ENCODE results near the gene SCGB2B2.

Gene SCGB2B2

GRCh38 chr19:34664168-34664567 lies 12.8 kb downstream of the SCGB2B2 start:
- no peak overlapping the region for H3K27ac ChIP-seq (ENCODE audit: low read depth, low read length)
- peak overlapping the region in 1 of 5 donors; percentile 19 for H3K9ac ChIP-seq (ENCODE audit: low read length in 5 of 5)
- H3K4me3 ChIP-seq (ENCODE audit: low read depth in 1 of 5, low read length in 5 of 5): no peak overlapping the region
- H3K4me1 ChIP-seq (ENCODE audit: control insufficient read depth in 5 of 5, insufficient read depth in 5 of 5, low read length in 5 of 5): peaks cover 0 to 21% (median 14%) of the 10 kb centered on the region in 5 donors
- H3K27me3 ChIP-seq (ENCODE audit: control insufficient read depth in 5 of 5, insufficient read depth in 4 of 5, low read length in 5 of 5): no peaks in the 10 kb centered on the region
- H3K36me3 ChIP-seq (ENCODE audit: control insufficient read depth in 5 of 5, insufficient read depth in 5 of 5, low read length in 5 of 5): no peaks in the 10 kb centered on the region
- H3K9me3 ChIP-seq (ENCODE audit: control insufficient read depth in 5 of 5, low read length in 5 of 5): no peaks in the 10 kb centered on the region

GRCh38 chr19:34662919-34663318 lies 14.0 kb downstream of the SCGB2B2 start:
- no peak overlapping the region for H3K27ac ChIP-seq (ENCODE audit: low read depth, low read length)
- H3K4me1 ChIP-seq (ENCODE audit: control insufficient read depth in 5 of 5, insufficient read depth in 5 of 5, low read length in 5 of 5): peaks cover 0 to 20% (median 14%) of the 10 kb centered on the region in 5 donors

GRCh38 chr19:34661357-34661756 lies 15.6 kb downstream of the SCGB2B2 start:
- Histone ChIP-seq H3K4me1 (ENCODE audit: control insufficient read depth in 5 of 5, insufficient read depth in 5 of 5, low read length in 5 of 5) (peaks cover 0 to 10% (median 4%) of the 10 kb centered on the region in 5 donors), H3K9ac (ENCODE audit: low read length in 5 of 5) (peak overlapping the region in 1 of 5 donors; percentile 28), H3K4me3 (ENCODE audit: low read depth in 1 of 5, low read length in 5 of 5) (no peak overlapping the region), H3K27me3 (ENCODE audit: control insufficient read depth in 5 of 5, insufficient read depth in 4 of 5, low read length in 5 of 5) (no peaks in the 10 kb centered on the region), H3K36me3 (ENCODE audit: control insufficient read depth in 5 of 5, insufficient read depth in 5 of 5, low read length in 5 of 5) (no peaks in the 10 kb centered on the region), H3K9me3 (ENCODE audit: control insufficient read depth in 5 of 5, low read length in 5 of 5) (no peaks in the 10 kb centered on the region), H3K27ac (ENCODE audit: low read depth, low read length) (no peak overlapping the region)

More at GRCh38 chr19:34662919-34663318, 14.0 kb downstream of the SCGB2B2 start:
- no peaks in the 10 kb centered on the region for H3K27me3 ChIP-seq (ENCODE audit: control insufficient read depth in 5 of 5, insufficient read depth in 4 of 5, low read length in 5 of 5)
- H3K9me3 ChIP-seq (ENCODE audit: control insufficient read depth in 5 of 5, low read length in 5 of 5): no peaks in the 10 kb centered on the region
- H3K4me3 ChIP-seq (ENCODE audit: low read depth in 1 of 5, low read length in 5 of 5): no peak overlapping the region
- H3K36me3 ChIP-seq (ENCODE audit: control insufficient read depth in 5 of 5, insufficient read depth in 5 of 5, low read length in 5 of 5): no peaks in the 10 kb centered on the region
- H3K9ac ChIP-seq (ENCODE audit: low read length in 5 of 5): no peak overlapping the region

GRCh38 chr19:34655651-34656050 lies 21.3 kb downstream of the SCGB2B2 start:
- peaks cover 0 to 3% (median 0%) of the 10 kb centered on the region in 5 donors for H3K9me3 ChIP-seq (ENCODE audit: control insufficient read depth in 5 of 5, low read length in 5 of 5)
- no peak overlapping the region for H3K4me3 ChIP-seq (ENCODE audit: low read depth in 1 of 5, low read length in 5 of 5)
- H3K27ac ChIP-seq (ENCODE audit: low read depth, low read length): no peak overlapping the region
- H3K4me1 ChIP-seq (ENCODE audit: control insufficient read depth in 5 of 5, insufficient read depth in 5 of 5, low read length in 5 of 5): peaks cover 0 to 3% (median 0%) of the 10 kb centered on the region in 5 donors
- no peaks in the 10 kb centered on the region for H3K27me3 ChIP-seq (ENCODE audit: control insufficient read depth in 5 of 5, insufficient read depth in 4 of 5, low read length in 5 of 5)
- H3K36me3 ChIP-seq (ENCODE audit: control insufficient read depth in 5 of 5, insufficient read depth in 5 of 5, low read length in 5 of 5): no peaks in the 10 kb centered on the region
- H3K9ac ChIP-seq (ENCODE audit: low read length in 5 of 5): no peak overlapping the region

GRCh38 chr19:34654796-34655195 lies 22.2 kb downstream of the SCGB2B2 start:
- Histone ChIP-seq H3K9me3 (ENCODE audit: control insufficient read depth in 5 of 5, low read length in 5 of 5) (peaks cover 0 to 3% (median 0%) of the 10 kb centered on the region in 5 donors), H3K36me3 (ENCODE audit: control insufficient read depth in 5 of 5, insufficient read depth in 5 of 5, low read length in 5 of 5) (no peaks in the 10 kb centered on the region), H3K4me1 (ENCODE audit: control insufficient read depth in 5 of 5, insufficient read depth in 5 of 5, low read length in 5 of 5) (peaks cover 0 to 3% (median 0%) of the 10 kb centered on the region in 5 donors), H3K4me3 (ENCODE audit: low read depth in 1 of 5, low read length in 5 of 5) (no peak overlapping the region), H3K27me3 (ENCODE audit: control insufficient read depth in 5 of 5, insufficient read depth in 4 of 5, low read length in 5 of 5) (no peaks in the 10 kb centered on the region), H3K9ac (ENCODE audit: low read length in 5 of 5) (no peak overlapping the region), H3K27ac (ENCODE audit: low read depth, low read length) (no peak overlapping the region)

- no peak overlapping the region for H3K9ac ChIP-seq (ENCODE audit: low read length in 5 of 5)
- H3K27me3 ChIP-seq (ENCODE audit: control insufficient read depth in 5 of 5, insufficient read depth in 4 of 5, low read length in 5 of 5): no peaks in the 10 kb centered on the region
- peaks cover 0 to 3% (median 0%) of the 10 kb centered on the region in 5 donors for H3K4me1 ChIP-seq (ENCODE audit: control insufficient read depth in 5 of 5, insufficient read depth in 5 of 5, low read length in 5 of 5)
Measured at GRCh38 chr19:34651747-34652146, 25.2 kb downstream of the SCGB2B2 start.

GRCh38 chr19:34649886-34650543 lies 26.9 kb downstream of the SCGB2B2 start:
- no peaks in the 10 kb centered on the region for H3K27me3 ChIP-seq (ENCODE audit: control insufficient read depth in 5 of 5, insufficient read depth in 4 of 5, low read length in 5 of 5)
- H3K4me1 ChIP-seq (ENCODE audit: control insufficient read depth in 5 of 5, insufficient read depth in 5 of 5, low read length in 5 of 5): peaks cover 0 to 6% (median 5%) of the 10 kb centered on the region in 5 donors
- no peak overlapping the region for H3K27ac ChIP-seq (ENCODE audit: low read depth, low read length)
- no peaks in the 10 kb centered on the region for H3K36me3 ChIP-seq (ENCODE audit: control insufficient read depth in 5 of 5, insufficient read depth in 5 of 5, low read length in 5 of 5)
- peaks cover 0 to 3% (median 0%) of the 10 kb centered on the region in 5 donors for H3K9me3 ChIP-seq (ENCODE audit: control insufficient read depth in 5 of 5, low read length in 5 of 5)
- H3K4me3 ChIP-seq (ENCODE audit: low read depth in 1 of 5, low read length in 5 of 5): no peak overlapping the region
- no peak overlapping the region for H3K9ac ChIP-seq (ENCODE audit: low read length in 5 of 5)

More at GRCh38 chr19:34651747-34652146, 25.2 kb downstream of the SCGB2B2 start:
- Histone ChIP-seq H3K9me3 (ENCODE audit: control insufficient read depth in 5 of 5, low read length in 5 of 5) (peaks cover 0 to 3% (median 0%) of the 10 kb centered on the region in 5 donors), H3K27ac (ENCODE audit: low read depth, low read length) (no peak overlapping the region), H3K36me3 (ENCODE audit: control insufficient read depth in 5 of 5, insufficient read depth in 5 of 5, low read length in 5 of 5) (no peaks in the 10 kb centered on the region), H3K4me3 (ENCODE audit: low read depth in 1 of 5, low read length in 5 of 5) (no peak overlapping the region)

DNA sequence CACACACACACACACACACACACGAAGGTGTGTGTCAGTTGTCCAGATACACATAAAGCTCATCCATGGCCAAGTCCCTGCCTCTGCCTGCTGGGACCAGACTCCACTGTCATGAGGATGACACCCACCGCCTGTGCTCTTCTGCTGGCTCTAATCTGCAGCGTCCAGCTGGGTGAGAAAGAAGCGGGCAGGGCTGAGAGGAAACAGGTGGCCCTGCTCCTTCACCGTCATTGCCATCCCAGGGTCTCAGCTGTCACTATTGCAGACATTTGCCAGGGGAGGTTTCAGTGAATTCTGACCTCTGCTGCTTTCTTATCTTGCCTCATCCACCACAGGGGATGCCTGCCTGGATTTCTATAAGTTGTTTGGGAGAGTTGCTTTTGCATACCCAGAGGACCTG lies 31.4 kb downstream of the SCGB2B2 start:
- peaks cover 0 to 13% (median 7%) of the 10 kb centered on the region in 5 donors for H3K4me1 ChIP-seq (ENCODE audit: control insufficient read depth in 5 of 5, insufficient read depth in 5 of 5, low read length in 5 of 5)
- H3K27me3 ChIP-seq (ENCODE audit: control insufficient read depth in 5 of 5, insufficient read depth in 4 of 5, low read length in 5 of 5): no peaks in the 10 kb centered on the region
- no peak overlapping the region for H3K4me3 ChIP-seq (ENCODE audit: low read depth in 1 of 5, low read length in 5 of 5)
- H3K27ac ChIP-seq (ENCODE audit: low read depth, low read length): no peak overlapping the region
- H3K9ac ChIP-seq (ENCODE audit: low read length in 5 of 5): no peak overlapping the region
- no peaks in the 10 kb centered on the region for H3K9me3 ChIP-seq (ENCODE audit: control insufficient read depth in 5 of 5, low read length in 5 of 5)
- H3K36me3 ChIP-seq (ENCODE audit: control insufficient read depth in 5 of 5, insufficient read depth in 5 of 5, low read length in 5 of 5): no peaks in the 10 kb centered on the region

DNA sequence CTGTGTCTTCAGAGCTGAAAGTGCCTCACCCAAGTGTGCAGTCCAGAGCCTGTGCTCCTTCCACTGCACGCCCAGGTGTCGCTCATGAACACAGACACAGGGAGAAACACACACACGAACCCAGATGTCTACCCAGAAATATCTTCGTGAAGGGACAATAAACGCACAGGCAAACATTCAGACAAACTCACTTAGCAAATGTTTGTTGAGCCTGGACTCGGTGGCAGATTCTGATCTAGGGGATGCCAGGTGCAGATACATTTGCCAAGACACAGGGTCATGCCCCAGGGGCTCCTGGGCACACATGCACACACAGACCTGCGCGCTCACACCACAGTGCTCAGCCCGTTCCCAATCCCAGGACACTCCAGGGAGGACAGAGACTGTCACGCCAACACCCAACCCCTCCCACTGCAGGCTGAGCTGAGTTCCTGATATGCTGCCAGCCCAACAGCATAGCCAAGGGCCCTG lies 31.9 kb downstream of the SCGB2B2 start:
- Histone ChIP-seq H3K27me3 (ENCODE audit: control insufficient read depth in 5 of 5, insufficient read depth in 4 of 5, low read length in 5 of 5) (no peaks in the 10 kb centered on the region), H3K4me3 (ENCODE audit: low read depth in 1 of 5, low read length in 5 of 5) (no peak overlapping the region), H3K36me3 (ENCODE audit: control insufficient read depth in 5 of 5, insufficient read depth in 5 of 5, low read length in 5 of 5) (no peaks in the 10 kb centered on the region), H3K9ac (ENCODE audit: low read length in 5 of 5) (peak overlapping the region in 1 of 5 donors; percentile 13), H3K9me3 (ENCODE audit: control insufficient read depth in 5 of 5, low read length in 5 of 5) (no peaks in the 10 kb centered on the region), H3K4me1 (ENCODE audit: control insufficient read depth in 5 of 5, insufficient read depth in 5 of 5, low read length in 5 of 5) (peaks cover 0 to 13% (median 7%) of the 10 kb centered on the region in 5 donors), H3K27ac (ENCODE audit: low read depth, low read length) (no peak overlapping the region)

GRCh38 chr19:34642241-34642640 lies 34.7 kb downstream of the SCGB2B2 start:
- Histone ChIP-seq H3K4me3 (ENCODE audit: low read depth in 1 of 5, low read length in 5 of 5) (no peak overlapping the region), H3K27me3 (ENCODE audit: control insufficient read depth in 5 of 5, insufficient read depth in 4 of 5, low read length in 5 of 5) (no peaks in the 10 kb centered on the region), H3K36me3 (ENCODE audit: control insufficient read depth in 5 of 5, insufficient read depth in 5 of 5, low read length in 5 of 5) (no peaks in the 10 kb centered on the region), H3K4me1 (ENCODE audit: control insufficient read depth in 5 of 5, insufficient read depth in 5 of 5, low read length in 5 of 5) (peaks cover 0 to 13% (median 7%) of the 10 kb centered on the region in 5 donors), H3K27ac (ENCODE audit: low read depth, low read length) (no peak overlapping the region), H3K9me3 (ENCODE audit: control insufficient read depth in 5 of 5, low read length in 5 of 5) (no peaks in the 10 kb centered on the region), H3K9ac (ENCODE audit: low read length in 5 of 5) (no peak overlapping the region)

Data from subcutaneous abdominal adipose tissue (tissue), 5 donors.